HEK293 (cell line): ENCODE measurements around the gene SCN4A.
"Not testable (repeated sequence)": the region's sequence is repeated elsewhere in the genome, so short reads cannot be mapped to it uniquely, and the experiment has no call there.

Experiments used
- BCL11A ChIP-seq: fragments of 450-650 bp; formaldehyde crosslinking; IDR thresholded peaks from 2 replicates; pipeline ENCODE4 v1.5.1; 2016; ENCODE audit warnings: low read depth, missing biosample characterization, missing genetic modification characterization
- CTCF ChIP-seq: fragments of 450-650 bp; formaldehyde crosslinking; IDR thresholded peaks from 2 replicates; pipeline ENCODE4 v1.5.1; 2016; ENCODE audit warnings: missing biosample characterization, missing genetic modification characterization
- KLF7 ChIP-seq: fragments of 450-650 bp; formaldehyde crosslinking; IDR thresholded peaks from 2 replicates; pipeline ENCODE4 v1.5.1; 2016; ENCODE audit warnings: missing biosample characterization, missing genetic modification characterization, borderline replicate concordance
- MEIS1 ChIP-seq: sonication (generic); formaldehyde crosslinking; IDR thresholded peaks from 2 replicates; pipeline ENCODE4 v1.8.1; 2022; ENCODE audit warnings: missing genetic modification reagents, mild to moderate bottlenecking, borderline replicate concordance
- REST ChIP-seq: fragments of 450-650 bp; formaldehyde crosslinking; IDR thresholded peaks from 2 replicates; pipeline ENCODE4 v1.5.1; 2016; ENCODE audit warnings: missing biosample characterization, missing genetic modification characterization
- TCF7L2 ChIP-seq: IDR thresholded peaks from 2 replicates; pipeline ENCODE4 v1.6.1; 2011; ENCODE audit warnings: low read depth, mild to moderate bottlenecking, inconsistent platforms, low read length, moderate library complexity, borderline replicate concordance
- ZBTB49 ChIP-seq: fragments of 450-650 bp; formaldehyde crosslinking; IDR thresholded peaks from 2 replicates; pipeline ENCODE4 v1.5.1; 2016; ENCODE audit warnings: missing biosample characterization, missing genetic modification characterization, low read depth
- ZBTB7A ChIP-seq: fragments of 450-650 bp; formaldehyde crosslinking; IDR thresholded peaks from 2 replicates; pipeline ENCODE4 v1.5.1; 2016; ENCODE audit warnings: low read depth, missing biosample characterization, missing genetic modification characterization
- ZNF114 ChIP-seq: fragments of 450-650 bp; formaldehyde crosslinking; IDR thresholded peaks from 2 replicates; pipeline ENCODE4 v1.5.0; 2017; ENCODE audit warnings: missing biosample characterization, missing genetic modification characterization
- ZNF138 ChIP-seq: fragments of 450-650 bp; formaldehyde crosslinking; IDR thresholded peaks from 2 replicates; pipeline ENCODE4 v1.5.1; 2016; ENCODE audit warnings: missing biosample characterization, missing genetic modification characterization, borderline replicate concordance
- ZNF580 ChIP-seq: fragments of 450-650 bp; formaldehyde crosslinking; IDR thresholded peaks from 2 replicates; pipeline ENCODE4 v1.5.1; 2016; ENCODE audit warnings: missing biosample characterization, missing genetic modification characterization
- ZNF626 ChIP-seq: fragments of 450-650 bp; sonication (Bioruptor Pico); formaldehyde crosslinking; IDR thresholded peaks from 2 replicates; pipeline ENCODE4 v1.5.1; 2018; ENCODE audit warnings: missing biosample characterization, missing genetic modification characterization, inconsistent platforms

- not testable (repeated sequence) for TF ChIP-seq ZNF580 (tag by site-specific recombination); ZBTB7A (tag by site-specific recombination); ZNF114 (tag by site-specific recombination); ZNF138 (tag by site-specific recombination); CTCF (tag by site-specific recombination); TCF7L2; BCL11A; ZBTB49 (tag by site-specific recombination); REST (tag by site-specific recombination); ZNF626; MEIS1 (CRISPR knock-in tag); KLF7
Measured at GRCh38 chr17:63894021-63894420, 78.7 kb downstream of the SCN4A start.
